Thyroid gland (tissue), 4 donors: ENCODE results near the gene PLXND1.

Source experiments
- CTCF ChIP-seq, 6 experiments: fragments of 200-600 bp in 3 of 6; fragments of 450-650 bp in 3 of 6; sonication (generic) in 3 of 6; IDR thresholded peaks; one replicate each; pipeline ENCODE4 v1.5.1; 2016 to 2019; ENCODE audit warnings: antibody characterized with exemption in 6 of 6, mild to moderate bottlenecking in 2 of 6, inconsistent platforms in 1 of 6, moderate library complexity in 1 of 6
- POLR2A ChIP-seq, 2 donors: fragments of 450-650 bp; IDR thresholded peaks; one replicate each; pipeline ENCODE4 v1.6.1; 2017; ENCODE audit warnings: antibody characterized with exemption in 2 of 2, mild to moderate bottlenecking in 2 of 2, moderate library complexity in 1 of 2

GRCh38 chr3:129548104-129548965, 58.1 kb downstream of the PLXND1 start:
- no peak for TF ChIP-seq CTCF (IDR thresholded peaks at IDR 0.05)
- no peak for TF ChIP-seq POLR2A (IDR thresholded peaks at IDR 0.05)
